Naive thymus-derived CD4-positive, alpha-beta T cell (primary cell): ENCODE measurements around the gene MAP3K1. TPM values are rescaled to one million over a fixed set of nuclear protein-coding genes. Genes with fewer than 3 reads are reported as not detected.
A peak's percentile ranks its signal among the peaks of the same experiment; 100 is the strongest.

Source experiments
- ATAC-seq: fragments of 150-1000 bp; cut with Tn5 transposase; 2 replicates; pipeline ENCODE4 v1.10.0; 2021; ENCODE audit warnings: mild to moderate bottlenecking, moderate library complexity
- CTCF ChIA-PET: fragments of 350-600 bp; sonication (Branson Sonifier 250); formaldehyde crosslinking; loops from one replicate; lab custom pipeline; 2021; ENCODE audit warnings: antibody characterized with exemption; lab: Charles Lee
- POLR2A ChIA-PET: fragments of 350-600 bp; sonication (Branson Sonifier 250); formaldehyde crosslinking; loops from one replicate; lab custom pipeline; 2021; ENCODE audit warnings: antibody characterized with exemption, inconsistent platforms; lab: Charles Lee
- DNase-seq, 9 donors: peaks; one replicate each; pipeline versions ENCODE4 v3.0.0 to v3.0.0-alpha.2; 2020 to 2022; ENCODE audit warnings: mixed read lengths in 1 of 9
- H3K27ac ChIP-seq: one replicate; pipeline ENCODE4 v1.7.0; 2013; ENCODE audit warnings: mild to moderate bottlenecking, low read depth, low read length, moderate library complexity
- H3K27me3 ChIP-seq, 2 donors: one replicate each; pipeline ENCODE4 v1.7.0; 2013; ENCODE audit warnings: low read length in 2 of 2, mild to moderate bottlenecking in 2 of 2, moderate library complexity in 2 of 2; ENCODE audit not compliant: control insufficient read depth in 2 of 2, insufficient read depth in 2 of 2
- H3K36me3 ChIP-seq, 3 experiments: 1 replicate in 2 of 3; 2 replicates in 1 of 3; pipeline ENCODE4 v1.7.0; 2013; ENCODE audit warnings: low read length in 3 of 3, mild to moderate bottlenecking in 3 of 3, moderate library complexity in 1 of 3; ENCODE audit not compliant: insufficient read depth in 3 of 3, control insufficient read depth in 2 of 3
- H3K4me1 ChIP-seq, 2 donors: one replicate each; pipeline ENCODE4 v1.7.0; 2013; ENCODE audit warnings: low read length in 2 of 2, mild to moderate bottlenecking in 2 of 2, moderate library complexity in 1 of 2; ENCODE audit not compliant: control insufficient read depth in 2 of 2, insufficient read depth in 2 of 2
- H3K4me3 ChIP-seq: 2 replicates; pipeline ENCODE4 v1.7.0; 2013; ENCODE audit warnings: mild to moderate bottlenecking, low read length
- H3K9me3 ChIP-seq, 3 experiments: 1 replicate in 2 of 3; 2 replicates in 1 of 3; pipeline ENCODE4 v1.7.0; 2013; ENCODE audit warnings: low read length in 3 of 3; ENCODE audit not compliant: control insufficient read depth in 2 of 3
- H3K27ac Mint-ChIP-seq, 9 donors: one replicate each; pipeline ENCODE4 v1.8.0; 2020 to 2022; ENCODE audit warnings: mixed read lengths in 9 of 9, mild to moderate bottlenecking in 8 of 9, moderate library complexity in 5 of 9, inconsistent platforms in 2 of 9
- H3K27me3 Mint-ChIP-seq, 5 donors: one replicate each; pipeline ENCODE4 v1.8.0; 2021 to 2022; ENCODE audit warnings: mixed read lengths in 5 of 5, mild to moderate bottlenecking in 1 of 5
- H3K36me3 Mint-ChIP-seq, 5 donors: one replicate each; pipeline ENCODE4 v1.8.0; 2020 to 2022; ENCODE audit warnings: mixed read lengths in 5 of 5, mild to moderate bottlenecking in 3 of 5, inconsistent platforms in 1 of 5
- H3K4me1 Mint-ChIP-seq, 7 donors: one replicate each; pipeline ENCODE4 v1.8.0; 2020 to 2022; ENCODE audit warnings: mixed read lengths in 7 of 7, mild to moderate bottlenecking in 3 of 7, inconsistent platforms in 1 of 7
- H3K4me3 Mint-ChIP-seq, 10 donors: one replicate each; pipeline ENCODE4 v1.8.0; 2020 to 2022; ENCODE audit warnings: mild to moderate bottlenecking in 10 of 10, mixed read lengths in 10 of 10, moderate library complexity in 6 of 10, inconsistent platforms in 2 of 10
- H3K9me3 Mint-ChIP-seq, 11 donors: one replicate each; pipeline ENCODE4 v1.8.0; 2020 to 2022; ENCODE audit warnings: mixed read lengths in 11 of 11, mild to moderate bottlenecking in 4 of 11, inconsistent platforms in 1 of 11, moderate library complexity in 1 of 11
- intact Hi-C, 2 donors: fragments of 100-400 bp; cut with micrococcal nuclease; formaldehyde crosslinking; loops; one replicate each; pipeline ENCODE4 v1.15.1; 2023
- polyA plus RNA-seq, 2 donors: library from polyadenylated mRNA; unstranded; fragments of 300-500 nt; fragmentation: Illumina TruSeq; gene quantifications; one replicate each; pipeline ENCODE4 v1.2.3, GENCODE V29; 2021
- total RNA-seq, 6 experiments: library from RNA in 5 of 6; stranded (reverse) in 5 of 6; gene quantifications; 1 replicate in 5 of 6; 2 replicates in 1 of 6; pipeline ENCODE4 v1.2.3 and lab custom pipeline; 2021 to 2026

MAP3K1 gene
- total and polyA plus RNA-seq, 7 experiments from 2014 or later = 43.0 to 85.4 (median 61.8) TPM

GRCh38 chr5:56801256-56801655 is 14.1 kb upstream of the MAP3K1 start:
- Histone ChIP-seq H3K27me3 (no peaks in the 10 kb centered on the region), H3K9me3 (no peaks in the 10 kb centered on the region), H3K4me1 (peaks cover 3 to 10% of the 10 kb centered on the region in 2 donors), H3K36me3 (no peaks in the 10 kb centered on the region), H3K27ac (no peak overlapping the region), H3K4me3 (no peak overlapping the region)
- ChIA-PET POLR2A (interaction anchor here (0.5 to 1.4 kb wide), 2 partner anchors 8 to 423 kb away, joined by 3 to 4 read pairs; no protein-coding TSS in a partner anchor), CTCF (no interaction called here)
- H3K9me3 Mint-ChIP-seq = peaks cover 0 to 2% (median 0%) of the 10 kb centered on the region in 11 donors
- intact Hi-C loops = no loop called here
- no peak for DNase-seq
- peaks cover 0 to 13% (median 11%) of the 10 kb centered on the region in 7 donors for H3K4me1 Mint-ChIP-seq
- H3K27me3 Mint-ChIP-seq = peaks cover 0 to 35% (median 0%) of the 10 kb centered on the region in 5 donors
- peaks cover 0 to 6% (median 0%) of the 10 kb centered on the region in 5 donors for H3K36me3 Mint-ChIP-seq
- peak overlapping the region in 1 of 9 donors; percentile 62 for H3K27ac Mint-ChIP-seq
- H3K4me3 Mint-ChIP-seq = no peak overlapping the region
- no peak for ATAC-seq

DNA sequence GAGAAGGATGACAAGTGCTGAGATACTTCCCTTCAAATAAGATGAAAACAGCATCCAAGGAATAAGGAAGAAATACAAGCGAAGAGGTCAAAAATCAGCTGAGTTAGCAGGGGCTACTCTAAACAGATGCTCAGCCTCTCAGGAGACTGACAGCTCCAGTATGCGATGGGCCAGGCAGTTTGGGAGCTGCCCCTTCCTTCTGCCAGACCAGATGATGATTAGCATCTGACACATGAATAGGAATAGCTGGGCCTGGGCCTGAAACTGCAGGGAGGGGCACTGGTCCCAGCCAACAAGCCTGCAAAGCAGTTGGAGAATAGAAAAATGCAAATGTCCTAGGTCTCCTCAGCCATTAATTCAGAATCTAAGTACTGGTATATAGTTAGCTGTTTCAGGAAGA is 13.1 kb upstream of the MAP3K1 start:
- ATAC-seq (no peak), DNase-seq (no peak)
- intact Hi-C loops = no loop called here
- H3K27me3 ChIP-seq = no peaks in the 10 kb centered on the region
- Mint-ChIP-seq H3K36me3 (peaks cover 0 to 6% (median 0%) of the 10 kb centered on the region in 5 donors), H3K27me3 (peaks cover 0 to 29% (median 0%) of the 10 kb centered on the region in 5 donors), H3K27ac (no peak overlapping the region), H3K9me3 (no peaks in the 10 kb centered on the region), H3K4me3 (no peak overlapping the region), H3K4me1 (peaks cover 0 to 13% (median 11%) of the 10 kb centered on the region in 7 donors)
- no peaks in the 10 kb centered on the region for H3K36me3 ChIP-seq
- no peak overlapping the region for H3K4me3 ChIP-seq
- CTCF ChIA-PET = no interaction called here
- peaks cover 3 to 10% of the 10 kb centered on the region in 2 donors for H3K4me1 ChIP-seq
- POLR2A ChIA-PET = interaction anchor here (0.6 to 1.4 kb wide), 5 partner anchors 9 to 528 kb away, joined by 3 to 6 read pairs (median 3); no protein-coding TSS in a partner anchor
- no peak overlapping the region for H3K27ac ChIP-seq
- no peaks in the 10 kb centered on the region for H3K9me3 ChIP-seq

- Mint-ChIP-seq H3K9me3 (no peaks in the 10 kb centered on the region), H3K4me3 (no peak overlapping the region), H3K27ac (no peak overlapping the region), H3K4me1 (peaks cover 3 to 19% (median 11%) of the 10 kb centered on the region in 7 donors), H3K36me3 (peaks cover 0 to 6% (median 0%) of the 10 kb centered on the region in 5 donors), H3K27me3 (peaks cover 0 to 22% (median 0%) of the 10 kb centered on the region in 5 donors)
- no peak overlapping the region for H3K27ac ChIP-seq
- ChIA-PET CTCF (interaction anchor here (0.7 kb wide), 1 partner anchor 12 kb away, joined by 4 read pairs; the partner anchor contains the start of gene MAP3K1), POLR2A (interaction anchor here (0.6 kb wide), 1 partner anchor 529 kb away, joined by 3 read pairs; no protein-coding TSS in a partner anchor)
- DNase-seq = no peak
- H3K4me1 ChIP-seq = peaks cover 3 to 10% of the 10 kb centered on the region in 2 donors
- no peaks in the 10 kb centered on the region for H3K27me3 ChIP-seq
- no peak for ATAC-seq
- H3K36me3 ChIP-seq = no peaks in the 10 kb centered on the region
- no peak overlapping the region for H3K4me3 ChIP-seq
- intact Hi-C loops = no loop called here
- H3K9me3 ChIP-seq = no peaks in the 10 kb centered on the region
Observed at GRCh38 chr5:56803025-56803424, 12.3 kb upstream of the MAP3K1 start.

DNA sequence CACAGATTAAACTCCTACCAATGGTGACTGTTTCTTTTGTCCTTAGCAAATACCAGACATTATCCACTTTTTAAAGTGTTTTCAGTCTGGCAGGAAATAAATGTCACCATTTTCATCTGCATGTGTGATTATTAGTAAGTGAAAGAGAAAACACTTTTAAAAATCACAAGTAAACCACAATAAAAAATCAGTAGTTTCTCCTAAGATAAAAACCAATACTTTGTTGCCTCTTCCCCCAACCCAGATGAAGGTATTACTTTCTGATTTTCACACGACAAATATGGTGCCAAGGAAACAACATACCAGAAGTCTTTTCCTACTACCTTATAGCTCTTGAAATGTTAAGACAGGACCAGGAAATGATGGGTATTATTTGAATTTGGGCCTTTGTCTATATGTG is 11.5 kb upstream of the MAP3K1 start:
- DNase-seq = no peak

GRCh38 chr5:56807679-56808078 is 7.7 kb upstream of the MAP3K1 start:
- Mint-ChIP-seq H3K27me3 (no peaks in the 10 kb centered on the region), H3K36me3 (peaks cover 0 to 10% (median 0%) of the 10 kb centered on the region in 5 donors), H3K9me3 (peaks cover 0 to 3% (median 0%) of the 10 kb centered on the region in 11 donors), H3K4me3 (no peak overlapping the region), H3K27ac (no peak overlapping the region), H3K4me1 (peaks cover 7 to 23% (median 11%) of the 10 kb centered on the region in 7 donors)
- Histone ChIP-seq H3K4me1 (peaks cover 3 to 10% of the 10 kb centered on the region in 2 donors), H3K4me3 (no peak overlapping the region), H3K27ac (no peak overlapping the region), H3K36me3 (no peaks in the 10 kb centered on the region), H3K9me3 (no peaks in the 10 kb centered on the region), H3K27me3 (no peaks in the 10 kb centered on the region)
- ChIA-PET CTCF (no interaction called here), POLR2A (no interaction called here)
- ATAC-seq (no peak), DNase-seq (no peak)
- intact Hi-C loops = no loop called here

More for the DNA sequence above, 11.5 kb upstream of the MAP3K1 start:
- Mint-ChIP-seq H3K9me3 (no peaks in the 10 kb centered on the region), H3K4me1 (peaks cover 3 to 19% (median 11%) of the 10 kb centered on the region in 7 donors), H3K27me3 (peaks cover 0 to 20% (median 0%) of the 10 kb centered on the region in 5 donors), H3K36me3 (peaks cover 0 to 6% (median 0%) of the 10 kb centered on the region in 5 donors), H3K4me3 (no peak overlapping the region), H3K27ac (peak overlapping the region in 3 of 9 donors; percentile 25 to 81 (median 55))
- CTCF ChIA-PET = interaction anchor here (0.7 kb wide), 1 partner anchor 11 kb away, joined by 4 read pairs; the partner anchor contains the start of gene MAP3K1
- no peak for ATAC-seq
- H3K36me3 ChIP-seq = no peaks in the 10 kb centered on the region
- H3K9me3 ChIP-seq = no peaks in the 10 kb centered on the region
- H3K4me3 ChIP-seq = no peak overlapping the region
- no peaks in the 10 kb centered on the region for H3K27me3 ChIP-seq
- intact Hi-C loops = no loop called here
- POLR2A ChIA-PET = no interaction called here
- peaks cover 3 to 10% of the 10 kb centered on the region in 2 donors for H3K4me1 ChIP-seq
- H3K27ac ChIP-seq = no peak overlapping the region

DNA sequence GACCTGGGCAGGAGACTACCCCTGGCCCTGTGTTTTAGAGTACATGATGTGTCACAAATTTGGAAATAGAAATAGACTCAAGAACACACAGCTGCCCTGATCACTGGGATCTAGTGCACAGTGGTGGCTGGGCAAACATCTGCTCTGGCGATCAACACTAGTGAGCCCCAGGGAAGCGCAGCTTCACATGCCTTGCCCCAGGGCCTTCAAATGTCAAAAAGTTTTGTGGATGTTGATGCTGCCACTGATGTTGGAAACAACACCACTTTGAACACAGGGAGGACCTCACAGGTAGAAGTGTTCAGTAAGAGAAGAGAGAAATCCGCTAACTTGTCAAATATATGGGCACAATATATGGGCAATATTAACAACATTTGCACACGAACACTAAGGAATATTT is 7.1 kb upstream of the MAP3K1 start:
- H3K4me1 ChIP-seq = peaks cover 1 to 6% of the 10 kb centered on the region in 2 donors
- no peak overlapping the region for H3K4me3 ChIP-seq
- no peaks in the 10 kb centered on the region for H3K36me3 ChIP-seq
- DNase-seq = no peak
- no peaks in the 10 kb centered on the region for H3K9me3 ChIP-seq
- Mint-ChIP-seq H3K36me3 (peaks cover 0 to 10% (median 0%) of the 10 kb centered on the region in 5 donors), H3K4me3 (no peak overlapping the region), H3K27ac (no peak overlapping the region), H3K4me1 (peaks cover 9 to 28% (median 12%) of the 10 kb centered on the region in 7 donors), H3K27me3 (peaks cover 0 to 2% (median 0%) of the 10 kb centered on the region in 5 donors), H3K9me3 (peaks cover 0 to 3% (median 0%) of the 10 kb centered on the region in 11 donors)
- no peaks in the 10 kb centered on the region for H3K27me3 ChIP-seq
- no peak overlapping the region for H3K27ac ChIP-seq
- POLR2A ChIA-PET = interaction anchor here (1.3 kb wide), 1 partner anchor 109 kb away, joined by 4 read pairs; no protein-coding TSS in a partner anchor
- intact Hi-C loops = no loop called here
- ATAC-seq = no peak
- CTCF ChIA-PET = no interaction called here
